Measurements from ENCODE around the gene SLC9A8. TPM values are rescaled to one million over a fixed set of nuclear protein-coding genes. Genes with fewer than 3 reads are reported as not detected.
"Not testable (repeated sequence)": the region's sequence is repeated elsewhere in the genome, so short reads cannot be mapped to it uniquely, and the experiment has no call there.

Gene SLC9A8
- total RNA-seq, 1 donor from 2014 or later: 4.1 TPM

- Histone ChIP-seq H3K27me3 (no peaks in the 10 kb centered on the region), H2AFZ (replicated peaks) (peak overlapping the region; percentile 59), H3K36me3 (no peaks in the 10 kb centered on the region), H3K4me3 (no peak overlapping the region), H3K79me2 (ENCODE audit: low read depth) (no peaks in the 10 kb centered on the region), H3K9ac (no peak overlapping the region), H4K20me1 (ENCODE audit: low read depth) (no peaks in the 10 kb centered on the region), H3K27ac (no peak overlapping the region), H3K4me2 (no peak overlapping the region), H3K9me3 (ENCODE audit: low read depth) (no peaks in the 10 kb centered on the region), H3F3A (ENCODE audit: low read depth) (no peaks in the 10 kb centered on the region), H3K4me1 (no peaks in the 10 kb centered on the region)
- Mint-ChIP-seq H3K9me3 (no peaks in the 10 kb centered on the region), H3K4me3 (no peak overlapping the region), H3K27ac (no peak overlapping the region), H3K4me1 (no peaks in the 10 kb centered on the region), H3K27me3 (ENCODE audit: insufficient read depth, low read depth) (peaks cover 6% of the 10 kb centered on the region), H3K36me3 (no peaks in the 10 kb centered on the region)
- no peak for DNase-seq (ENCODE audit: low spot score)
- TF ChIP-seq CTCF (IDR thresholded peaks at IDR 0.05) (no peak), EZH2phosphoT487 (IDR thresholded peaks at IDR 0.05) (no peak), EZH2 (IDR thresholded peaks at IDR 0.05) (no peak)
These were observed 12.9 kb upstream of the SLC9A8 start for GRCh38 chr20:49799698-49800097.

GRCh38 chr20:49803418-49803817 lies 9.2 kb upstream of the SLC9A8 start:
- Histone ChIP-seq H3K4me3 (no peak overlapping the region), H3K9me3 (ENCODE audit: low read depth) (no peaks in the 10 kb centered on the region), H3K4me1 (no peaks in the 10 kb centered on the region), H4K20me1 (ENCODE audit: low read depth) (no peaks in the 10 kb centered on the region), H3K27ac (no peak overlapping the region), H3K79me2 (ENCODE audit: low read depth) (no peaks in the 10 kb centered on the region), H3K36me3 (no peaks in the 10 kb centered on the region), H3F3A (ENCODE audit: low read depth) (no peaks in the 10 kb centered on the region), H3K4me2 (no peak overlapping the region), H3K9ac (no peak overlapping the region), H2AFZ (replicated peaks) (no peak overlapping the region), H3K27me3 (no peaks in the 10 kb centered on the region)
- no peak overlapping the region for H3K27ac Mint-ChIP-seq
- no peaks in the 10 kb centered on the region for H3K4me1 Mint-ChIP-seq
- H3K27me3 Mint-ChIP-seq (ENCODE audit: insufficient read depth, low read depth): peaks cover 5% of the 10 kb centered on the region
- no peaks in the 10 kb centered on the region for H3K9me3 Mint-ChIP-seq
- no peaks in the 10 kb centered on the region for H3K36me3 Mint-ChIP-seq
- TF ChIP-seq CTCF (IDR thresholded peaks at IDR 0.05): no peak
- TF ChIP-seq EZH2phosphoT487 (IDR thresholded peaks at IDR 0.05): no peak
- TF ChIP-seq EZH2 (IDR thresholded peaks at IDR 0.05): no peak
- DNase-seq (ENCODE audit: low spot score): no peak
- H3K4me3 Mint-ChIP-seq: no peak overlapping the region

DNA sequence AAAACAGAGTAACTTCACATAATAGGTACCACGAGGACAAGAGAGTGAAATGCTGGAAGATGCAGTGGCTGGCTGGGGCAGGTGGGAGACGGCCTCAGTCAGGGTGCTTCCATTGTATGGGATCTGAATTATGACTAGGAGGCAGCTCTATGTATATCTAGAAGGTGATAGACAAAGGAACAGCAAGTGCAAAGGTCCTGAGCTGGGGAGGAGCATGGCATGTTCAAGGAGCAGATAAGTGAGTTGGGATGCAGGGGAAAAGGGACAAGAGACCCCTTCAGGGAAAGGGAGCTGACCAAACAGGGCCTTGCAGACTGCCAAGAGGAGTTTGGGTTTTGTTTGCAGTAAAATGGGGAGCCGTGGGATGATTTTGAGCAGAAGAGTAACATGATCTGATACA lies 8.3 kb upstream of the SLC9A8 start:
- H3K9me3 Mint-ChIP-seq: no peaks in the 10 kb centered on the region
- Histone ChIP-seq H3K9me3 (ENCODE audit: low read depth) (no peaks in the 10 kb centered on the region), H3K4me1 (no peaks in the 10 kb centered on the region), H3K36me3 (no peaks in the 10 kb centered on the region), H3K9ac (no peak overlapping the region), H3K27ac (no peak overlapping the region), H2AFZ (replicated peaks) (no peak overlapping the region), H3K4me2 (no peak overlapping the region), H3K27me3 (no peaks in the 10 kb centered on the region), H3K79me2 (ENCODE audit: low read depth) (no peaks in the 10 kb centered on the region), H4K20me1 (ENCODE audit: low read depth) (no peaks in the 10 kb centered on the region), H3K4me3 (no peak overlapping the region), H3F3A (ENCODE audit: low read depth) (no peaks in the 10 kb centered on the region)
- H3K36me3 Mint-ChIP-seq: no peaks in the 10 kb centered on the region
- no peaks in the 10 kb centered on the region for H3K4me1 Mint-ChIP-seq
- DNase-seq (ENCODE audit: low spot score): no peak
- no peak for TF ChIP-seq EZH2 (IDR thresholded peaks at IDR 0.05)
- H3K4me3 Mint-ChIP-seq: no peak overlapping the region
- H3K27ac Mint-ChIP-seq: no peak overlapping the region
- H3K27me3 Mint-ChIP-seq (ENCODE audit: insufficient read depth, low read depth): peaks cover 5% of the 10 kb centered on the region

GRCh38 chr20:49805224-49805876 lies 7.3 kb upstream of the SLC9A8 start:
- H3K27ac Mint-ChIP-seq; H2AFZ ChIP-seq (replicated peaks); H3K4me3 ChIP-seq; H3K36me3 Mint-ChIP-seq; H3K27ac ChIP-seq; DNase-seq (ENCODE audit: low spot score); H3K9me3 ChIP-seq (ENCODE audit: low read depth); H3K27me3 Mint-ChIP-seq (ENCODE audit: insufficient read depth, low read depth); H3F3A ChIP-seq (ENCODE audit: low read depth); H3K79me2 ChIP-seq (ENCODE audit: low read depth); H3K9ac ChIP-seq; H3K27me3 ChIP-seq; H3K4me1 Mint-ChIP-seq; H4K20me1 ChIP-seq (ENCODE audit: low read depth); H3K36me3 ChIP-seq; H3K4me3 Mint-ChIP-seq; H3K4me1 ChIP-seq; H3K4me2 ChIP-seq; H3K9me3 Mint-ChIP-seq: not testable (repeated sequence)
